ENCODE results near the gene ANKRD37. TPM values are rescaled to one million over a fixed set of nuclear protein-coding genes. Genes with fewer than 3 reads are reported as not detected.

The ANKRD37 gene
- total RNA-seq, 1 donor, result 22.8 TPM

- H3K36me3 ChIP-seq (ENCODE audit: insufficient read depth, low read length), result peaks cover 9% of the 10 kb centered on the region
- H3K9me3 ChIP-seq (ENCODE audit: low read depth, low read length), result no peaks in the 10 kb centered on the region
- no peaks in the 10 kb centered on the region for H4K20me1 ChIP-seq (ENCODE audit: insufficient read depth, low read length)
- H3K4me3 ChIP-seq (ENCODE audit: insufficient read depth, low read length), result no peak overlapping the region
- H2AFZ ChIP-seq (ENCODE audit: low read length), result no peak overlapping the region
- no peaks in the 10 kb centered on the region for H3K79me2 ChIP-seq (ENCODE audit: insufficient read depth, low read length)
- H3K27me3 ChIP-seq (ENCODE audit: insufficient read depth, low read length), result no peaks in the 10 kb centered on the region
- DNase-seq (ENCODE audit: insufficient read length, low spot score, missing footprints), result no peak
- no peak for TF ChIP-seq CTCF (IDR thresholded peaks at IDR 0.05; ENCODE audit: extremely low read depth, low read depth, low read length)
- peaks cover 18% of the 10 kb centered on the region for H3K4me1 ChIP-seq (ENCODE audit: insufficient read depth, low read length)
- no peak overlapping the region for H3K4me2 ChIP-seq (ENCODE audit: insufficient read depth, low read length)
- H3K27ac ChIP-seq (ENCODE audit: low read depth, low read length), result no peak overlapping the region
These were observed 33.4 kb upstream of the ANKRD37 start for GRCh38 chr4:185363251-185363650.

GRCh38 chr4:185364886-185365285 lies 31.8 kb upstream of the ANKRD37 start:
- Histone ChIP-seq H3K9me3 (ENCODE audit: low read depth, low read length) (no peaks in the 10 kb centered on the region), H3K27me3 (ENCODE audit: insufficient read depth, low read length) (no peaks in the 10 kb centered on the region), H3K4me3 (ENCODE audit: insufficient read depth, low read length) (no peak overlapping the region), H3K4me1 (ENCODE audit: insufficient read depth, low read length) (peaks cover 3% of the 10 kb centered on the region), H3K27ac (ENCODE audit: low read depth, low read length) (no peak overlapping the region), H3K36me3 (ENCODE audit: insufficient read depth, low read length) (peaks cover 9% of the 10 kb centered on the region), H3K79me2 (ENCODE audit: insufficient read depth, low read length) (no peaks in the 10 kb centered on the region), H2AFZ (ENCODE audit: low read length) (no peak overlapping the region), H4K20me1 (ENCODE audit: insufficient read depth, low read length) (no peaks in the 10 kb centered on the region), H3K4me2 (ENCODE audit: insufficient read depth, low read length) (no peak overlapping the region)
- DNase-seq (ENCODE audit: insufficient read length, low spot score, missing footprints), result no peak
- no peak for TF ChIP-seq CTCF (IDR thresholded peaks at IDR 0.05; ENCODE audit: extremely low read depth, low read depth, low read length)

- Histone ChIP-seq H3K9me3 (ENCODE audit: low read depth, low read length) (no peaks in the 10 kb centered on the region), H3K36me3 (ENCODE audit: insufficient read depth, low read length) (peaks cover 34% of the 10 kb centered on the region), H3K27me3 (ENCODE audit: insufficient read depth, low read length) (no peaks in the 10 kb centered on the region), H3K27ac (ENCODE audit: low read depth, low read length) (no peak overlapping the region), H4K20me1 (ENCODE audit: insufficient read depth, low read length) (no peaks in the 10 kb centered on the region), H3K4me3 (ENCODE audit: insufficient read depth, low read length) (no peak overlapping the region), H2AFZ (ENCODE audit: low read length) (no peak overlapping the region), H3K4me1 (ENCODE audit: insufficient read depth, low read length) (no peaks in the 10 kb centered on the region), H3K4me2 (ENCODE audit: insufficient read depth, low read length) (no peak overlapping the region), H3K79me2 (ENCODE audit: insufficient read depth, low read length) (no peaks in the 10 kb centered on the region)
- DNase-seq (ENCODE audit: insufficient read length, low spot score, missing footprints), result no peak
- no peak for TF ChIP-seq CTCF (IDR thresholded peaks at IDR 0.05; ENCODE audit: extremely low read depth, low read depth, low read length)
These were observed 26.9 kb upstream of the ANKRD37 start for GRCh38 chr4:185369731-185370130.

GRCh38 chr4:185370268-185370949 lies 26.2 kb upstream of the ANKRD37 start:
- Histone ChIP-seq H3K36me3 (ENCODE audit: insufficient read depth, low read length) (peaks cover 34% of the 10 kb centered on the region), H3K27ac (ENCODE audit: low read depth, low read length) (no peak overlapping the region), H3K27me3 (ENCODE audit: insufficient read depth, low read length) (no peaks in the 10 kb centered on the region), H4K20me1 (ENCODE audit: insufficient read depth, low read length) (no peaks in the 10 kb centered on the region), H3K79me2 (ENCODE audit: insufficient read depth, low read length) (no peaks in the 10 kb centered on the region), H3K9me3 (ENCODE audit: low read depth, low read length) (no peaks in the 10 kb centered on the region), H3K4me2 (ENCODE audit: insufficient read depth, low read length) (no peak overlapping the region), H2AFZ (ENCODE audit: low read length) (no peak overlapping the region), H3K4me1 (ENCODE audit: insufficient read depth, low read length) (no peaks in the 10 kb centered on the region), H3K4me3 (ENCODE audit: insufficient read depth, low read length) (no peak overlapping the region)
- TF ChIP-seq CTCF (IDR thresholded peaks at IDR 0.05; ENCODE audit: extremely low read depth, low read depth, low read length), result no peak
- no peak for DNase-seq (ENCODE audit: insufficient read length, low spot score, missing footprints)
